Uterus (tissue), 4 donors: ENCODE results near the gene AOC3. TPM values are rescaled to one million over a fixed set of nuclear protein-coding genes. Genes with fewer than 3 reads are reported as not detected.

Source experiments
- DNase-seq, 2 donors: peaks; one replicate each; pipeline ENCODE4 v3.0.0-alpha.2; 2019 to 2020
- H3K27ac ChIP-seq, 2 donors: fragments of 200-600 bp; sonication (generic); 1 replicate in 1 of 2; 2 replicates in 1 of 2; pipeline ENCODE4 v1.5.1; 2016 to 2018
- H3K27me3 ChIP-seq, 2 donors: fragments of 200-600 bp; sonication (generic); one replicate each; pipeline ENCODE4 v1.5.1; 2018 to 2019; ENCODE audit warnings: control low read depth in 1 of 2
- H3K36me3 ChIP-seq, 2 donors: fragments of 200-600 bp; sonication (generic); one replicate each; pipeline ENCODE4 v1.5.1; 2019; ENCODE audit warnings: control low read depth in 1 of 2
- H3K4me1 ChIP-seq, 2 donors: fragments of 200-600 bp; sonication (generic); one replicate each; pipeline ENCODE4 v1.5.1; 2018 to 2019; ENCODE audit warnings: control low read depth in 1 of 2
- H3K4me3 ChIP-seq, 2 donors: fragments of 200-600 bp; sonication (generic); 1 replicate in 1 of 2; 2 replicates in 1 of 2; pipeline ENCODE4 v1.5.1; 2018 to 2019; ENCODE audit warnings: mild to moderate bottlenecking in 1 of 2
- H3K9me3 ChIP-seq, 2 donors: fragments of 200-600 bp; sonication (generic); one replicate each; pipeline ENCODE4 v1.5.1; 2019; ENCODE audit warnings: control low read depth in 1 of 2
- CTCF ChIP-seq, 4 experiments: fragments of 200-600 bp in 2 of 4; fragments of 450-650 bp in 2 of 4; sonication (generic) in 2 of 4; IDR thresholded peaks; one replicate each; pipeline ENCODE4 v1.5.1; 2016 to 2019; ENCODE audit warnings: antibody characterized with exemption in 4 of 4, mild to moderate bottlenecking in 2 of 4, moderate library complexity in 1 of 4
- POLR2A ChIP-seq, 2 donors: fragments of 450-650 bp; IDR thresholded peaks; one replicate each; pipeline ENCODE4 v1.6.1; 2016; ENCODE audit warnings: antibody characterized with exemption in 2 of 2, mild to moderate bottlenecking in 1 of 2, moderate library complexity in 1 of 2
- intact Hi-C: fragments of 100-400 bp; cut with DNase I; formaldehyde crosslinking; loops from one replicate; pipeline ENCODE4 v1.15.1; 2023; ENCODE audit warnings: low total_unique reads
- total RNA-seq, 4 donors: library from RNA; depleted of rRNA in 3 of 4; stranded (reverse); fragments of >200 nt in 3 of 4; gene quantifications; one replicate each; pipeline versions ENCODE4 v1.1.0 to v1.2.4, GENCODE V29; 2014 to 2023
- donor health status: DM: yes; HTN: yes; CAD: no.

The AOC3 gene
- total RNA-seq, 4 donors from 2014 or later: 11.8 to 86.2 (median 15.5) TPM

GRCh38 chr17:42809250-42809649, 41.7 kb upstream of the AOC3 start:
- Histone ChIP-seq H3K4me3 (no peak overlapping the region), H3K4me1 (no peaks in the 10 kb centered on the region), H3K27me3 (no peaks in the 10 kb centered on the region), H3K27ac (no peak overlapping the region), H3K9me3 (no peaks in the 10 kb centered on the region), H3K36me3 (no peaks in the 10 kb centered on the region)
- DNase-seq: peak; percentile 37 to 42
- TF ChIP-seq POLR2A (IDR thresholded peaks at IDR 0.05): no peak
- no peak for TF ChIP-seq CTCF (IDR thresholded peaks at IDR 0.05)
- intact Hi-C loops: no loop called here

GRCh38 chr17:42814633-42815399, 36.2 kb upstream of the AOC3 start:
- Histone ChIP-seq H3K4me3 (no peak overlapping the region), H3K27ac (no peak overlapping the region), H3K4me1 (no peaks in the 10 kb centered on the region), H3K9me3 (no peaks in the 10 kb centered on the region), H3K36me3 (no peaks in the 10 kb centered on the region), H3K27me3 (no peaks in the 10 kb centered on the region)
- intact Hi-C loops: no loop called here
- TF ChIP-seq POLR2A (IDR thresholded peaks at IDR 0.05) (no peak), CTCF (IDR thresholded peaks at IDR 0.05) (no peak)
- DNase-seq: no peak

GRCh38 chr17:42817866-42818265, 33.1 kb upstream of the AOC3 start:
- H3K4me3 ChIP-seq: no peak overlapping the region
- H3K4me1 ChIP-seq: no peaks in the 10 kb centered on the region
- no peaks in the 10 kb centered on the region for H3K27me3 ChIP-seq
- H3K9me3 ChIP-seq: no peaks in the 10 kb centered on the region
- no peaks in the 10 kb centered on the region for H3K36me3 ChIP-seq
- DNase-seq: no peak
- no peak overlapping the region for H3K27ac ChIP-seq
- intact Hi-C loops: no loop called here
- TF ChIP-seq POLR2A (IDR thresholded peaks at IDR 0.05): no peak
- no peak for TF ChIP-seq CTCF (IDR thresholded peaks at IDR 0.05)

GRCh38 chr17:42818379-42818778, 32.6 kb upstream of the AOC3 start:
- Histone ChIP-seq H3K27me3 (no peaks in the 10 kb centered on the region), H3K27ac (no peak overlapping the region), H3K4me3 (no peak overlapping the region), H3K4me1 (peaks cover 0 to 3% of the 10 kb centered on the region in 2 donors), H3K9me3 (no peaks in the 10 kb centered on the region), H3K36me3 (no peaks in the 10 kb centered on the region)
- intact Hi-C loops: no loop called here
- no peak for TF ChIP-seq CTCF (IDR thresholded peaks at IDR 0.05)
- DNase-seq: no peak

- DNase-seq: no peak
- Histone ChIP-seq H3K4me1 (peaks cover 0 to 3% of the 10 kb centered on the region in 2 donors), H3K27me3 (no peaks in the 10 kb centered on the region), H3K4me3 (no peak overlapping the region), H3K9me3 (no peaks in the 10 kb centered on the region), H3K27ac (no peak overlapping the region), H3K36me3 (no peaks in the 10 kb centered on the region)
- TF ChIP-seq POLR2A (IDR thresholded peaks at IDR 0.05) (no peak), CTCF (IDR thresholded peaks at IDR 0.05) (peak in 3 of 4 experiments; percentile 7 to 33 (median 30))
- intact Hi-C loops: no loop called here
Observed at GRCh38 chr17:42819939-42820535, 31.0 kb upstream of the AOC3 start.
